ENCODE measurements around the gene CATSPERB. TPM values are rescaled to one million over a fixed set of nuclear protein-coding genes. Genes with fewer than 3 reads are reported as not detected.

CATSPERB gene
- total RNA-seq, 1 donor from 2014 or later: 0.56 TPM

DNA sequence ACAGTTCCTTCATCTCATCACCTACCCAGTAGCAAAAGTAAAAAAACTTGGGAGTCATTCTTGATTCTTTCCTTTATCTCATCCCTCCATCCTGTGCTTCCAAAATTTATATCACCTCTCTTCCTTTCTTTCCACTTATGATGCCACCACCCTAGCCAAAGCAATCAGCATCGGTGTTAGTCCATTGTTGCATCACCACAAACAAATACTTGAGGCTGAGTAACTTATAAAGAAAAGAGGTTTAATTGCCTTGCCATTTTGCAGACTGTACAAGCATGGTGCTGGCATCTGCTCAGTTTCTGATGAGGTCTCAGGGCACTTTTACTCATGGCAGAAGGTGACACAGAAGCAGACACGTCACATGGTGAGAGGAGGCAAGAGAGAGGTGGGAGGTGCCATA is 19.8 kb upstream of the CATSPERB start:
- Mint-ChIP-seq H3K4me3 (no peak overlapping the region), H3K27me3 (ENCODE audit: low read depth) (peaks cover 6% of the 10 kb centered on the region), H3K4me1 (peaks cover 12% of the 10 kb centered on the region), H3K27ac (no peak overlapping the region), H3K9me3 (peaks cover 5% of the 10 kb centered on the region), H3K36me3 (no peaks in the 10 kb centered on the region)
- DNase-seq (ENCODE audit: low spot score in 2 of 2, unreplicated experiment in 2 of 2): no peak
- TF ChIP-seq CTCF (IDR thresholded peaks at IDR 0.05; ENCODE audit: unreplicated experiment): no peak

DNA sequence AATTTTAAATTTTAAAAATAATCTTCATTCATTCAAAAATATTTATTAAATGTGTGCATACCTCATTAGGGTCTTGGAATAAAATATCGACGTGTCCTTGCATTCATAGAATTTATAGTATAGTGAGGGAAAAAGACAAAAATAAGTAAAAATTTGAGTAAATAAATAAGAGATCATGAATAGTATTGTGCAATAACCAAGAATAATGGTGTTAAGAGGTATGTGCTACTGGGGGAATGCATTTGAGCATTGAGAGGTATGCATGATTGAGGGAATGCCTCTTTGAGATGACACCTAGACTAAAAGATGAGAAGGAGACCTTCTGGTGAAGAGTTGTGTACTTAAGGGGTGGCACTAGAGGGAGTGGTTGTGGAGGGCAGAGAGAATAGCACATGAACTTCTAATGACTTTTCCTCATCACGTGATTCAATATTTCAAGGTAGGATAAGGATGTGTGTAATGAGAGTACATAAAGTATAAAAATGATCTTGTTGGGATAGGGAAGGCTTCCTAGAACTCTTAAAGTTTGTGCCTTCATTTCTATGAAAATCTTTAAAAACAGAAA is 18.8 kb upstream of the CATSPERB start:
- Mint-ChIP-seq H3K36me3 (no peaks in the 10 kb centered on the region), H3K9me3 (peaks cover 5% of the 10 kb centered on the region), H3K27ac (no peak overlapping the region), H3K27me3 (ENCODE audit: low read depth) (peaks cover 6% of the 10 kb centered on the region), H3K4me3 (no peak overlapping the region), H3K4me1 (peaks cover 9% of the 10 kb centered on the region)
- no peak for DNase-seq (ENCODE audit: low spot score in 2 of 2, unreplicated experiment in 2 of 2)
- no peak for TF ChIP-seq CTCF (IDR thresholded peaks at IDR 0.05; ENCODE audit: unreplicated experiment)

DNA sequence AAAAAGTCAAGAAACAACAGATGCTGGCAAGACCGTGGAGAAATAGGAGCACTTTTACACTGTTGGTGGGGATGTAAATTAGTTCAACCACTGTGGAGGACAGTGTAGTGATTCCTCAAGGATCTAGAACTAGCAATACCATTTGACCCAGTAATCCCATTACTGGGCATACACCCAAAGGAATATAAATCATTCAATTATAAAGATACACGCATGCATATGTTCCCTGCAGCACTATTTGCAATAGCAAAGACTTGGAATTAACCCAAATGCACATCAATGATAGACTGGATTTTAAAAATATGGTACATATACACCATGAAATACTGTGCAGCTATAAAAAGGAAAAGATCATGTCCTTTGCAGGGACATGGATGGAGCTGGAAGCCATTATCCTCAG is 18.0 kb upstream of the CATSPERB start:
- no peak for TF ChIP-seq CTCF (IDR thresholded peaks at IDR 0.05; ENCODE audit: unreplicated experiment)
- Mint-ChIP-seq H3K27me3 (ENCODE audit: low read depth) (peaks cover 6% of the 10 kb centered on the region), H3K4me1 (peaks cover 6% of the 10 kb centered on the region), H3K4me3 (no peak overlapping the region), H3K9me3 (peaks cover 5% of the 10 kb centered on the region), H3K27ac (no peak overlapping the region), H3K36me3 (no peaks in the 10 kb centered on the region)
- DNase-seq (ENCODE audit: low spot score in 2 of 2, unreplicated experiment in 2 of 2): no peak

- no peak overlapping the region for H3K27ac Mint-ChIP-seq
- no peak for TF ChIP-seq CTCF (IDR thresholded peaks at IDR 0.05; ENCODE audit: unreplicated experiment)
- H3K36me3 Mint-ChIP-seq: no peaks in the 10 kb centered on the region
- H3K27me3 Mint-ChIP-seq (ENCODE audit: low read depth): peaks cover 6% of the 10 kb centered on the region
- no peak for DNase-seq (ENCODE audit: low spot score in 2 of 2, unreplicated experiment in 2 of 2)
- H3K9me3 Mint-ChIP-seq: peaks cover 5% of the 10 kb centered on the region
- H3K4me3 Mint-ChIP-seq: no peak overlapping the region
- no peaks in the 10 kb centered on the region for H3K4me1 Mint-ChIP-seq
Measured at GRCh38 chr14:91748049-91748448, 16.2 kb upstream of the CATSPERB start.

- Mint-ChIP-seq H3K27me3 (ENCODE audit: low read depth) (no peaks in the 10 kb centered on the region), H3K36me3 (no peaks in the 10 kb centered on the region), H3K4me3 (no peak overlapping the region), H3K9me3 (peaks cover 8% of the 10 kb centered on the region), H3K27ac (no peak overlapping the region), H3K4me1 (peaks cover 4% of the 10 kb centered on the region)
- TF ChIP-seq CTCF (IDR thresholded peaks at IDR 0.05; ENCODE audit: unreplicated experiment): no peak
- no peak for DNase-seq (ENCODE audit: low spot score in 2 of 2, unreplicated experiment in 2 of 2)
Measured at GRCh38 chr14:91745344-91745743, 13.5 kb upstream of the CATSPERB start.

DNA sequence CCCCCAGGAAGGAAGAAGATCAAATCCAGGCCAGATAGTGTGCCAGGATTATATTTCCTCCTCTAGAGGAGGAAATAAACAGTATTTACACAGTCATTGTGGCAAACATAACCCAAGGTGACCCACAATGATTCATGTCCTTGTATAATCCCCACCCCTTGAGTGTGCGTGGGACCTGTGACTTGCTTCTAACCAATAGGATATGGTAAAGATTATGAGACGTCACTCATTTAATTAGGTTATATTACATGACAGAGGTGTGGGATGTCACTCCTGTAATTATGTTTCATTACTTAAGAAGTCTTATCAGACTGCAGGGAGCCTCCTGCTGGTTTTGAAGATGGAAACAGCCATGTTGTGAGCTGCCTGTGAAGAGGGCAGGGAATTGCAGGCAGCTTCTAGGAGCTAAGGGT is 12.2 kb upstream of the CATSPERB start:
- no peak overlapping the region for H3K27ac Mint-ChIP-seq
- DNase-seq (ENCODE audit: low spot score in 2 of 2, unreplicated experiment in 2 of 2): no peak
- no peak for TF ChIP-seq CTCF (IDR thresholded peaks at IDR 0.05; ENCODE audit: unreplicated experiment)
- peaks cover 8% of the 10 kb centered on the region for H3K9me3 Mint-ChIP-seq
- peaks cover 4% of the 10 kb centered on the region for H3K4me1 Mint-ChIP-seq
- H3K27me3 Mint-ChIP-seq (ENCODE audit: low read depth): no peaks in the 10 kb centered on the region
- H3K4me3 Mint-ChIP-seq: no peak overlapping the region
- H3K36me3 Mint-ChIP-seq: no peaks in the 10 kb centered on the region

Data from mesothelial cell of epicardium (in vitro differentiated cells).